Spinal cord (tissue), 10 donors: ENCODE measurements around the gene CFAP97. TPM values are rescaled to one million over a fixed set of nuclear protein-coding genes. Genes with fewer than 3 reads are reported as not detected.
"Not testable (repeated sequence)": the region's sequence is repeated elsewhere in the genome, so short reads cannot be mapped to it uniquely, and the experiment has no call there.

ENCODE experiments used
- DNase-seq, 6 donors: peaks; one replicate each; pipeline versions ENCODE4 v3.0.0 to v3.0.0-alpha.2; 2013 to 2015; ENCODE audit warnings: low spot score in 6 of 6, low read depth in 4 of 6
- H3K27ac ChIP-seq: one replicate; pipeline ENCODE4 v1.5.1; 2013; ENCODE audit warnings: low read depth, low read length, control low read depth
- H3K27me3 ChIP-seq: one replicate; pipeline ENCODE4 v1.6.1; 2013; ENCODE audit warnings: low read length; ENCODE audit not compliant: control insufficient read depth, insufficient read depth
- H3K36me3 ChIP-seq: one replicate; pipeline ENCODE4 v1.6.1; 2013; ENCODE audit warnings: low read length; ENCODE audit not compliant: control insufficient read depth, insufficient read depth
- H3K4me1 ChIP-seq: one replicate; pipeline ENCODE4 v1.6.1; 2013; ENCODE audit warnings: low read length; ENCODE audit not compliant: control insufficient read depth, insufficient read depth
- H3K4me3 ChIP-seq: one replicate; pipeline ENCODE4 v1.5.1; 2013; ENCODE audit warnings: low read depth, low read length, control low read depth
- H3K9me3 ChIP-seq: one replicate; pipeline ENCODE4 v1.6.1; 2013; ENCODE audit warnings: low read length; ENCODE audit not compliant: control insufficient read depth, insufficient read depth
- WGBS: methylation state at CpG from one replicate; pipeline ENCODE4 v1.1.5; 2013; ENCODE audit warnings: missing lambda C conversion rate; ENCODE audit not compliant: insufficient coverage; 5-methylcytosine and 5-hydroxymethylcytosine counted together
- polyA plus RNA-seq, 2 donors: library from polyadenylated mRNA; unstranded; fragments of 120-200 nt; gene quantifications; one replicate each; pipeline ENCODE4 v1.2.1, GENCODE V29; 2013; ENCODE audit not compliant: insufficient read length in 2 of 2
- total RNA-seq, 2 donors: library from RNA; depleted of rRNA in 1 of 2; stranded (reverse); fragments of 120-200 nt in 1 of 2; fragments of >200 nt in 1 of 2; gene quantifications; one replicate each; pipeline versions ENCODE4 v1.2.3 to v1.2.4, GENCODE V29; 2013 to 2014
- donor health status: healthy.

The CFAP97 gene
- total and polyA plus RNA-seq, 4 donors = 25.5 to 48.0 (median 33.5) TPM

DNA sequence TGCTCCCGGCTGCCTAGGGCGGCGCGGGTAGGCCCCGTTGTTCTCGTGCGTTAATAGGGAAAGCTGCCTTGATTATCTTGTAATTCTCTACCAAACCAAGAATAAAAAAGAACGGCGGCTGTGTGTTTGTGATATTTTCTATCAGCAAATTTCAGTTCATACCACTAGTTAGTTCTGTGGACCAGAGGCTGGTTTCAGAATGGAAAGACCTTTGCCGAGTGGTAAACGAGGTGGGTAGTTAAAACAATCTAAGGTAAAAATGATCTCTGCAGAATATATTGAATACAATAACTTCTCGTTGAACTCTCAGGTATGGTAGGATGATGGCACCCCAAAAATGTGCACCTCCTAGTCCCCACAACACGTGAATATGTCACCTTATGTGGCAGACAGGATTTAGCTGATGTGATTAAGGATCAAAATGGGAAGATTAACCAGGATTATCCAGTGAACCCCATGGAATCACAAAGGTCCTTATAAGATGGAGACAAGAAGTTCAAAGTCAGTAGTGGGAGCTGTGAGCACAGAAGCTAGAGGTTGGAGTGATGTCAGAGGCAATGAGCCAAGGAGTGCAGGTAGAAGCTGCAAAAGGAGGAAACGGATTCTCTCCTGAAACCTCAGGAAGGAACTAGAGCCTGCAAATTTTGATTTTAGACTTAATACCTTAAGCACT lies 574 bp upstream of the CFAP97 start:
- Histone ChIP-seq H3K27ac (peak overlapping the region; percentile 86), H3K4me3 (peak overlapping the region; percentile 68), H3K27me3 (no peaks in the 10 kb centered on the region), H3K4me1 (peaks cover 22% of the 10 kb centered on the region), H3K36me3 (no peaks in the 10 kb centered on the region), H3K9me3 (no peaks in the 10 kb centered on the region)
- WGBS = no CpG with 5 or more reads among the region's 14 CpGs
- DNase-seq = peak in 2 of 6 donors; percentile 57 to 73

DNA sequence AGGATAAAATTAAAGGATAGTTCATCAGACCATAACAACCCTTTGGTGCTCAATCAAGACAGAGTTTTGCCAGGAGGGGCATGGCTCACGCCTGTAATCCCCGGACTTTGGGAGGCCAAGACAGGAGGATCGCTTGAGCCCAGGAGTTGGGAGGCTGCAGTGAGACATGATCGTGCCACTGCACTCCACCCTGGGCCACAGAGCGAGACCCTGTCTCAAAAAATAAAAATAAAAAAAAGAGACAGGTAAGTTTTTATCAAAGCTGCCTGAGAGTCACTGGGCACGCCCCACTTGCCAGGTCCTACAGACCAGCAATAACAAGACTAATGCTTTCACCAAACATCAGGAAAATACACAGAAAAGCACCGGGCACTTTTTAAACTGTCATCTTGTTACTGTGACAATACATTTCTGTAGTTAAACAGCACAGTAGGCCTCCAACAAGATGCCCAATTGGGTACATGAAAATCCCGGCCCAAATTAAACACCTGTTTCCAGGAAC lies 765 bp downstream of the CFAP97 start:
- Histone ChIP-seq H3K9me3 (no peaks in the 10 kb centered on the region), H3K4me3 (peak overlapping the region; percentile 50), H3K36me3 (no peaks in the 10 kb centered on the region), H3K27ac (peak overlapping the region; percentile 82), H3K4me1 (peaks cover 18% of the 10 kb centered on the region), H3K27me3 (no peaks in the 10 kb centered on the region)
- WGBS = 52% methylated on average over 5 of the region's 8 CpGs
- DNase-seq = no peak

DNA sequence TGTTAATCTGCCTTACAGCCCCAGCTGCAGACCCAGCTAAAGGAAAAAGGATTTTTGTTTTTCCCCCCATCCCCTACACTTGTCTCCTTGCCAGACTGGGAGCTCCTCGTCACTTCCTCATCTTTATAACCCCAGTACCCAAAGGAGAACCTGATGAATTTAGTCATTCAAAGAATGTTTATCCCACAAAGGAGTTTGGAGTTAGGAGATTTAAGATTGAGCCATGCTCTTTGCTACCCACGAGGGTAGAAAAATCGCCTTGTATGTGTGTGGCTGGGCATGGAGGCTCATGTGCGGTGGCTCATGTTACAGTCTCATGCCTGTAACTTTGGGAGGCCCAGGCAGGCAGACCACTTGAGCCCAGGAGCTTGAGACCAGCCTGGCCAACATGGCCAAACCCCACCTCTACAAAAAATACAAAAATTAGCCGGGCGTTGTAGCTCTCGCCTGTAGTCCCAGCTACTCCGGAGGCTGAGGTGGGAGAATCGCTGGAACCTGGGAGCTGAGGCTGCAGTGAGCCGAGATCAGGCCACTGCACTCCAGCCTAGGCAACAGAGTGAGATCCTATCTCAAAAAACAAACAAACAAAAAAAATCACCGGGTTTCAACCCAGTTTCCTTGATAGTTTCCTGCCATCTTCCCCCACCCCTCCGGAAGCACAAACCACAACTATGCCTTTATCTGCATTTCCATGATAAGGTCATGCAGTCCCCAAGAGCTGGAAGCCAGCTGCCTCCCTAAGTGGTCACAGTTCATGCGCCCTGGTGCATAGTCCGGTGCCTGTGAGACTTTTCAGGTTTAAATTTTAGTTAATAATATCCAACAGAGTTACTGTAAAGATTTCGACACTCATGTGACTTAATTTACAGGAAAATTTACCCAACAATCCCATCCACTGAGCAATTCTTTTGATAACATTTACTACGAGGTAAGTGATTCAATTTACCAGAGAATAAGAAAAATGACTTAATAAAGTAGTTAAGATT lies 1.5 kb downstream of the CFAP97 start:
- no peak for DNase-seq
- no peak overlapping the region for H3K4me3 ChIP-seq
- peak overlapping the region; percentile 82 for H3K27ac ChIP-seq
- H3K36me3 ChIP-seq = no peaks in the 10 kb centered on the region
- peaks cover 18% of the 10 kb centered on the region for H3K4me1 ChIP-seq
- 67% methylated on average over 10 of the region's 16 CpGs for WGBS
- no peaks in the 10 kb centered on the region for H3K27me3 ChIP-seq
- no peaks in the 10 kb centered on the region for H3K9me3 ChIP-seq

DNA sequence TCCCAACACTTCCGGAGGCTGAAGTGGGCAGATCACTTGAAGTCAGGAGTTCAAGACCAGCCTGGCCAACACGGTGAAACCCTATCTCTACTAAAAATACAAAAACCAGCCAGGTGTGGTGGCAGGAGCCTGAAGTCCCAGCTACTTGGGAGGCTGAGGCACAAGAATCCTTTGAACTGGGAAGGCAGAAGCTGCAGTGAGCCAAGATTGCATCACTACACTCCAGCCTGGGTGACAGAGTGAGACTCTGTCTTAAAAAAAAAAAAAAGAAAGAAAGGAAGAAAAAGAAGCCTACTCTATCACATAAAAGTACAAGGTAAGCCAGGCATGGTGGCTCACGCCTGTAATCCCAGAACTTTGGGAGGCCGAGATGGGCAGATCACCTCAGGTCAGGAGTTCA lies 5.6 kb downstream of the CFAP97 start:
- H3K36me3 ChIP-seq, H3K4me3 ChIP-seq, H3K9me3 ChIP-seq, H3K27ac ChIP-seq, H3K27me3 ChIP-seq, DNase-seq, H3K4me1 ChIP-seq: not testable (repeated sequence)
- WGBS = 100% methylated on average over 1 of the region's 4 CpGs

DNA sequence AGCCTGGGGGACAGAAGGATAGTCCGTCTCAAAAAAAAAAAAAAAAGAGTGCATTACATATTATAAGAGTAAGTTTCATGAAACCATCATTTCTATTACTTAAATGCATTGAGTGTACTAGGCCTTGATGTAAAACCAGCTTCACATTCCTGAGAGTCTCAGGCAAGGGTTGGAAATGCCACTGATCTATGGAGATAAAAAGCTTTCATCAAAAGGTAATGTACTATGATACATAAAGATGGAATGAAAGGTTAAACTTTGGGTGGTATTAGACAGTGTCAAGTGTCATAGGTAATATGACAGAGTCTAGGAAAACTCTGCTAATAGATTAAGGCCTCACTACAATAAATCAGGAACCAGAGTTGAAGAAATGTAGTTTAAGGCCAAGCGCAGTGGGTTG lies 7.4 kb downstream of the CFAP97 start:
- no peaks in the 10 kb centered on the region for H3K4me1 ChIP-seq
- no peaks in the 10 kb centered on the region for H3K27me3 ChIP-seq
- H3K27ac ChIP-seq = no peak overlapping the region
- no peaks in the 10 kb centered on the region for H3K9me3 ChIP-seq
- WGBS = no CpG with 5 or more reads among the region's 2 CpGs
- DNase-seq = no peak
- no peak overlapping the region for H3K4me3 ChIP-seq
- H3K36me3 ChIP-seq = no peaks in the 10 kb centered on the region

DNA sequence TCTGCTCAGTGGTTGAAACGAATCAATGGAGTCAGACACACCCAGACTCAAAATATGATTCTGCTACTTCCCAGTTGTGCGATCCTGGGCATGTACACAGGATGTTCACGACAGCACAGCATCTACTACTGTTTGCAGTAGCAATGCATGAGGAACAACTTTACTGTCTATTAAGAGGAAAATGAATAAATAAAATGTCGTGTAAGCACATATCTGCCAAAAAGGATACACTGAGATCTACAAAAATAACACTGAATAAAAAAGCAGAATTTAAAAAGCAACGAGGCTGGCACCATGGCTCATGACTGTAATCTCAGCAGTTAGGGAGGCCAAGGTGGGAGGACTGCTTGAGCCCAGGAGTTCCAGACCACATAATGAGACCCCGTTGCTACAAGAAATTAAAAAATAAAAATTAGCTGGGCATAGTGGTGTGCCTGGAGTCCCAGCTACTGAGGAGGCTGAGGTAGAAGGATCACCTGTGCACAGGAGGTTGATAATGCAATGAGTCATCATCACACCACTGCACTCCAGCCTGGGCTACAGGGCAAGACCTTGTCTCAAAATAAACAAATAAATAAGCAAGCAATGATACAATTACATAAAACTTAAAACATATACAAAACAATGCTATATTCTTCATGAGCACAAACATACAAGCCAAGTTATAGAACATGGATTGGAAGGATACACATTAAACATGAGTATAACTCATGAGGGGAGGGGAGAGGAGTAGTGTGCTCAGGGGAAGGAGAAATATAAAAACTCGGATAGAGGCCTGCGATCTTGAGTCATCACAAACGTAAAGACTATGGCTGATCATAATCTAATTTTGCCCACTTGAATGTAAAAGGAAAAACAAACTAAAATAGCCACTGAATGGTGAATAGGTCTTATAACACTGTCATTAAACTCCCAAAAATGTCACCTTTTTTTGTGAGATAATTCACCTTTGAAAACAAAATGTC lies 8.6 kb downstream of the CFAP97 start:
- DNase-seq = no peak
- Histone ChIP-seq H3K9me3 (no peaks in the 10 kb centered on the region), H3K36me3 (no peaks in the 10 kb centered on the region), H3K4me3 (no peak overlapping the region), H3K4me1 (no peaks in the 10 kb centered on the region), H3K27ac (no peak overlapping the region), H3K27me3 (no peaks in the 10 kb centered on the region)
- 90% methylated on average over 2 of the region's 9 CpGs for WGBS

DNA sequence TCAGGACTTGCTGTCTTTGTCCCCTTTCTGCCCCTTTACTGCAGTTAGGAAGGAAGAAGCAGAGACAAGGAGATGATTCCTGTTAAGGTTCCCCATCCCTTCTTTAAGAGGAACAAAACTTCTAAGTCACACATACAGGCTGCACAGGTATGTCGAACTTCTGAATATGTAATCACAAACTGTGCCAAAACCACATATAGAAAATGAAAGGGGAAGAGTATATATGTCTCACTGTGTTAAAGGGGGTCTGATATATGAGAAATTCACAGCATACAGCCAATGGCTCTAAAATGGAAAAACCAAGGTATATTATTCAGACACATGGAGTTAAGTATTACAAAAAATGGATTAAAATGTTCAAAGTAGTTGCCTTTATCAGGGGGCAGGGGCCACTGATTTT lies 11.7 kb downstream of the CFAP97 start:
- H3K36me3 ChIP-seq = peaks cover 10% of the 10 kb centered on the region
- H3K4me3 ChIP-seq = no peak overlapping the region
- no CpG with 5 or more reads among the region's 1 CpG for WGBS
- no peak for DNase-seq
- H3K27me3 ChIP-seq = no peaks in the 10 kb centered on the region
- H3K27ac ChIP-seq = no peak overlapping the region
- no peaks in the 10 kb centered on the region for H3K9me3 ChIP-seq
- H3K4me1 ChIP-seq = no peaks in the 10 kb centered on the region

DNA sequence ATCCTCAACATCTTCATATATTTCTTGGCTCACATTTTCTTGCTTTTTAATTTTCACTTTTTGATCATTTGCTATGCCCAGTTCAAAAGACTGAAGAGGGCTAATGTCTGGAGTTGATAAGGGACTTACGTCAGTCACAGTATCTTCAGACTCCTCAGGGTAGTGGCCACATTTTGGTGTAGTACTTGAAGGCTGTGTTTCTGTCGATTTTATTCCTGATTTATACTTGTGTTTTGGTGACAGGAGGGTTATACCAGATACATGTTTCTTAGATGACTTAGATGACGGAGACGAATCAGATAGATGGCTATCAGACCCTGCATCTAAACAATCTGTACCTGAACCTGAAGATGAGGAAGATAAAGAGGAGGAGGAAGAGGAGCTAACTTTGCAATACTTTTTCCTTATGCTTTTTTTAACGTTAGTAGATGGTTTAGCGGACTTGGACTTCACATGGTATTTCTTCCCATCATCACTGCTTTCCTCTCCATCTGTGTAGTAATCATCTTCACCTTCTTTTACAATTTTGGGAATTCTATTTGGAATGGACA lies 13.4 kb downstream of the CFAP97 start:
- WGBS = 88% methylated on average over 2 of the region's 6 CpGs

More for the DNA sequence above, 13.4 kb downstream of the CFAP97 start:
- Histone ChIP-seq H3K9me3 (no peaks in the 10 kb centered on the region), H3K4me1 (no peaks in the 10 kb centered on the region), H3K36me3 (peaks cover 10% of the 10 kb centered on the region), H3K27ac (no peak overlapping the region), H3K27me3 (no peaks in the 10 kb centered on the region), H3K4me3 (no peak overlapping the region)
- DNase-seq = no peak
